PC-9 (cell line): ENCODE results near the gene TAF11L10.

Source experiments
- EZH2 ChIP-seq: fragments of 200-600 bp; sonication (generic); IDR thresholded peaks from 2 replicates; pipeline ENCODE4 v1.8.0; 2017; ENCODE audit warnings: antibody characterized with exemption, low read depth
- TF ChIP-seq, protein P1 (sequence below): fragments of 200-600 bp; sonication (generic); conservative IDR thresholded peaks from 2 replicates; pipeline ENCODE4 v1.6.1; 2017; ENCODE audit warnings: mixed run types, antibody characterized with exemption, mild to moderate bottlenecking, moderate library complexity

DNA sequence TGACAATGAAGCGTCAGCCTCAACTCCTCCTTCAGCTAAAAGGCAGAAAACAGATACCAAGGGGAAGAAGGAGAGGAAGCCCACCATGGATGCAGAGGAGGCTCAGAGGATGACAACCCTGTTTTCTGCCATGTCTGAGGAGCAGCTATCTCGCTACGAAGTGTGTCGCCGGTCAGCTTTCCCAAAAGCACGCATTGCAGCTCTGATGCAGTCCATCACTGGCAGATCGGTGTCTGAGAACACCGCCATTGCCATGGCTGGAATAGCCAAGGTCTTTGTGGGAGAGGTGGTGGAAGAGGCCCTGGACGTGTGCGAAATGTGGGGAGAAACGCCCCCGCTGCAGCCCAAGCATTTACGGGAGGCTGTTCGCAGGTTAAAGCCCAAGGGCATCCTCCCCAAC lies 7.3 kb upstream of the TAF11L10 start:
- TF ChIP-seq, protein P1, sequence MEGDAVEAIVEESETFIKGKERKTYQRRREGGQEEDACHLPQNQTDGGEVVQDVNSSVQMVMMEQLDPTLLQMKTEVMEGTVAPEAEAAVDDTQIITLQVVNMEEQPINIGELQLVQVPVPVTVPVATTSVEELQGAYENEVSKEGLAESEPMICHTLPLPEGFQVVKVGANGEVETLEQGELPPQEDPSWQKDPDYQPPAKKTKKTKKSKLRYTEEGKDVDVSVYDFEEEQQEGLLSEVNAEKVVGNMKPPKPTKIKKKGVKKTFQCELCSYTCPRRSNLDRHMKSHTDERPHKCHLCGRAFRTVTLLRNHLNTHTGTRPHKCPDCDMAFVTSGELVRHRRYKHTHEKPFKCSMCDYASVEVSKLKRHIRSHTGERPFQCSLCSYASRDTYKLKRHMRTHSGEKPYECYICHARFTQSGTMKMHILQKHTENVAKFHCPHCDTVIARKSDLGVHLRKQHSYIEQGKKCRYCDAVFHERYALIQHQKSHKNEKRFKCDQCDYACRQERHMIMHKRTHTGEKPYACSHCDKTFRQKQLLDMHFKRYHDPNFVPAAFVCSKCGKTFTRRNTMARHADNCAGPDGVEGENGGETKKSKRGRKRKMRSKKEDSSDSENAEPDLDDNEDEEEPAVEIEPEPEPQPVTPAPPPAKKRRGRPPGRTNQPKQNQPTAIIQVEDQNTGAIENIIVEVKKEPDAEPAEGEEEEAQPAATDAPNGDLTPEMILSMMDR, result no peak
- no peak for TF ChIP-seq EZH2
